ENCODE results near the gene LAMB4. TPM values are rescaled to one million over a fixed set of nuclear protein-coding genes. Genes with fewer than 3 reads are reported as not detected.

LAMB4 gene
- total and polyA plus RNA-seq, 2 donors (not counting 1 experiment from before 2014, with no cell fraction given): not detected

- H3K27ac ChIP-seq (ENCODE audit: low read length in 2 of 2): no peak overlapping the region
Measured at GRCh38 chr7:108016841-108017775, 113.1 kb downstream of the LAMB4 start.

More at GRCh38 chr7:108016841-108017775, 113.1 kb downstream of the LAMB4 start:
- WGBS (ENCODE audit: insufficient coverage): 90% methylated on average over 1 of the region's 2 CpGs
- Mint-ChIP-seq H3K9me3 (ENCODE audit: insufficient read depth) (no peaks in the 10 kb centered on the region), H3K27ac (no peak overlapping the region), H3K4me3 (no peak overlapping the region), H3K27me3 (peaks cover 36% of the 10 kb centered on the region), H3K4me1 (no peaks in the 10 kb centered on the region)
- ChIA-PET CTCF (no interaction called here), POLR2A (no interaction called here)
- no peaks in the 10 kb centered on the region for H3K9me3 ChIP-seq (ENCODE audit: control extremely low read depth in 1 of 3, control insufficient read depth in 2 of 3, insufficient read depth in 1 of 3, low read length in 2 of 3)
- DNase-seq (no peak), ATAC-seq (ENCODE audit: low read depth) (no peak)
- no peak overlapping the region for H3K4me3 ChIP-seq (ENCODE audit: control extremely low read depth in 1 of 5, extremely low read depth in 1 of 5, insufficient read depth in 1 of 5, low read depth in 2 of 5, low read length in 4 of 5)
- H3K27me3 ChIP-seq (replicated peaks in 1 of 4; ENCODE audit: control extremely low read depth in 1 of 4, control insufficient read depth in 3 of 4, insufficient read depth in 4 of 4, low read length in 3 of 4): peaks cover 0 to 11% (median 2%) of the 10 kb centered on the region in 4 experiments
- H3K4me2 ChIP-seq (replicated peaks; ENCODE audit: low read depth, low read length, poor library complexity, severe bottlenecking): no peak overlapping the region
- H3K9ac ChIP-seq (ENCODE audit: low read length): no peak overlapping the region
- H2AFZ ChIP-seq (ENCODE audit: insufficient read depth, low read depth, low read length, poor library complexity, severe bottlenecking): no peak overlapping the region
- no peaks in the 10 kb centered on the region for H3K4me1 ChIP-seq (ENCODE audit: control insufficient read depth in 2 of 2, insufficient read depth in 2 of 2, low read length in 2 of 2)
- H3K79me2 ChIP-seq (ENCODE audit: control insufficient read depth, insufficient read depth, low read length): no peaks in the 10 kb centered on the region
- intact Hi-C loops (cut with micrococcal nuclease): no loop called here
- H4K20me1 ChIP-seq (ENCODE audit: control insufficient read depth, insufficient read depth, low read length, poor library complexity, severe bottlenecking): no peaks in the 10 kb centered on the region
- no peaks in the 10 kb centered on the region for H3K36me3 ChIP-seq (replicated peaks in 1 of 2; ENCODE audit: control extremely low read depth in 1 of 2, control insufficient read depth in 1 of 2, extremely low read depth in 1 of 2, insufficient read depth in 2 of 2, low read length in 1 of 2)
- TF ChIP-seq CTCF (IDR thresholded peaks at IDR 0.05) (no peak), EZH2 (IDR thresholded peaks at IDR 0.05; ENCODE audit: borderline replicate concordance, insufficient read depth, low read depth, low read length, poor library complexity, severe bottlenecking) (no peak)
